Measurements from ENCODE around the gene ITGB2.

Gene ITGB2

GRCh38 chr21:44898011-44898488 is 22.6 kb downstream of the ITGB2 start:
- Mint-ChIP-seq H3K4me3 (no peak overlapping the region), H3K9me3 (no peaks in the 10 kb centered on the region), H3K36me3 (ENCODE audit: low read depth) (peaks cover 50% of the 10 kb centered on the region), H3K27me3 (ENCODE audit: low read depth) (no peaks in the 10 kb centered on the region), H3K4me1 (ENCODE audit: low read depth) (peaks cover 11% of the 10 kb centered on the region), H3K27ac (no peak overlapping the region)

DNA sequence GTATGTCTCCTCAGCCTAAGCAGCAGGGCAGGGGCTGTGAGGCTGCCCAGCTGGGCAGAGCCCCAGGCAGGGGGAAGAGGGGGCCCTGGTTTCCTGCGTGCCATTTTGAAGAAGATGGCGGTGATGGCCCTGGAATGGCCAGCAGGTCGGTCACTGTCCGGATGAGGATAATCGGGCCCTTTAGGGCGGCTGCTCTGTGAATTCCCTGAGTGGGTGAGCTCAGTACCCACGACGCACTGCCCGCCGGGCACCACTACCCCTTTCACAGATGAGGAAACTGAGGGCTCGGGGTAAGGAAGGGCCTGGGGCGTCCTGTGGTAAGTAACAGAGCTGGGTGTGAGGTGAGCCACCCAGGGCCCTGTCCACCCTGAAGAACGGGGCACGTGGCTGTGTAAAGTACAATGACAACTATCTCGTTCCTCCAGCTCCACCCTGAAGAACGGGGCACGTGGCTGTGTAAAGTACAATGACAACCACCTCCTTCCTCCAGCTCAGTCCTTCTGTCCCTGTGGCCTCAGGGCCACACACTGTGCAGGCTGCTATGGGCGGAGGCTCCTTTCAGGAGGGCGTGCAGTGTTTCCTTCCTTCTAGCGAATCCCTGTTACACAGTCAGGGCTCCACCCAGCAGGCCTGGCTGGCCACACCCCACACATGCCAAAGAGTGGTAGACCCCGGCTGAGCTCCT is 23.2 kb downstream of the ITGB2 start:
- Mint-ChIP-seq H3K4me1 (ENCODE audit: low read depth) (peaks cover 11% of the 10 kb centered on the region), H3K36me3 (ENCODE audit: low read depth) (peaks cover 49% of the 10 kb centered on the region), H3K9me3 (no peaks in the 10 kb centered on the region), H3K27me3 (ENCODE audit: low read depth) (no peaks in the 10 kb centered on the region), H3K27ac (no peak overlapping the region), H3K4me3 (no peak overlapping the region)

GRCh38 chr21:44896561-44897286 is 24.0 kb downstream of the ITGB2 start:
- Mint-ChIP-seq H3K27ac (no peak overlapping the region), H3K4me3 (no peak overlapping the region), H3K4me1 (ENCODE audit: low read depth) (peaks cover 11% of the 10 kb centered on the region), H3K9me3 (no peaks in the 10 kb centered on the region), H3K36me3 (ENCODE audit: low read depth) (peaks cover 42% of the 10 kb centered on the region), H3K27me3 (ENCODE audit: low read depth) (no peaks in the 10 kb centered on the region)

DNA sequence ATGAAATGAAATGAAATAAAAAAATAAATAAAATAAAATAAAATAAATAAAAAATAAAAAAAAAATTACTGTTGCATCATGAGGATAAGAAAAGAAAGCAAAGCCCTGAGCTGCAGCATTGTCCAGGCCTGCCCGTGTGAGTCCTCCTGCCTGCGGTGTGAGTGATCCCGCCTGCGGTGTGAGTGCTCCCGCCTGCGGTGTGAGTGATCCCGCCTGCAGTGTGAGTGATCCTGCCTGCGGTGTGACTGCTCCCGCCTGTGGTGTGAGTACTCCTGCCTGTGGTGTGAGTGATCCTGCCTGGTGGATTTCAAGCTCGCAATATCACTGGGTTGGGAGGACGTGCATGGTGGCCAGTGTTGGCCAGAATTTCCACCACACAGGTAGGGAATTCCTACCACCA is 24.8 kb downstream of the ITGB2 start:
- no peak overlapping the region for H3K27ac Mint-ChIP-seq
- H3K4me1 Mint-ChIP-seq (ENCODE audit: low read depth): peaks cover 11% of the 10 kb centered on the region
- H3K27me3 Mint-ChIP-seq (ENCODE audit: low read depth): no peaks in the 10 kb centered on the region
- H3K9me3 Mint-ChIP-seq: no peaks in the 10 kb centered on the region
- no peak overlapping the region for H3K4me3 Mint-ChIP-seq
- H3K36me3 Mint-ChIP-seq (ENCODE audit: low read depth): peaks cover 38% of the 10 kb centered on the region

DNA sequence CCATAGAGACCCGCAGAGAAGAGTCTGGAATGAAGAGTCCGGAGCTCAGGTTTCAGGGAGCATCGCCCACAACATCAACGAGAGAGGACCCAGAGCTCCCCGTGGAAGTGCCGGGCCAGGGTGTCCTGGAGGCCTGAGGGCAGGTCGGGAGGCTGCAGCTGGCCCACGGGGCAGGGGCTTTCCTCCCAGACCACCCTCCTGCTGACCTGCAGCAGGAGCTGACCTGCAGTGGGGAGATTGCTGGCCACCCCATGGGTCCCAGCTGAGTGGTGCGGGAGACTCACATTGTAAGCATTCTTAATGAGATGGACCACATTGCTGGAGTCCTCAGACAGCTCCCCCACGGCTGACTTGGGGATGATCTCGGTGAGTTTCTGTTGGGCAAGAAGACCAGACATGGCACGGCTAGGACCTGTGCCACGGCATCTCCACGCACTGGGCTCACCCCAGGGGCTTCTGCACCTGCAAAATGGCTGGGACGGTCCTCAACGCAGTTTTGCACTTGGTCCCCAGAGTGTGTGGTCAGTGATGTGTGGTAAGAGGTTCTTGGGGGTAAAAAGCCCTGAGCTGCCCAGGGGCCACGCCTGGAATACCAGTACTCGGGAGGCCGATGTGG is 25.9 kb downstream of the ITGB2 start:
- H3K4me3 Mint-ChIP-seq: no peak overlapping the region

DNA sequence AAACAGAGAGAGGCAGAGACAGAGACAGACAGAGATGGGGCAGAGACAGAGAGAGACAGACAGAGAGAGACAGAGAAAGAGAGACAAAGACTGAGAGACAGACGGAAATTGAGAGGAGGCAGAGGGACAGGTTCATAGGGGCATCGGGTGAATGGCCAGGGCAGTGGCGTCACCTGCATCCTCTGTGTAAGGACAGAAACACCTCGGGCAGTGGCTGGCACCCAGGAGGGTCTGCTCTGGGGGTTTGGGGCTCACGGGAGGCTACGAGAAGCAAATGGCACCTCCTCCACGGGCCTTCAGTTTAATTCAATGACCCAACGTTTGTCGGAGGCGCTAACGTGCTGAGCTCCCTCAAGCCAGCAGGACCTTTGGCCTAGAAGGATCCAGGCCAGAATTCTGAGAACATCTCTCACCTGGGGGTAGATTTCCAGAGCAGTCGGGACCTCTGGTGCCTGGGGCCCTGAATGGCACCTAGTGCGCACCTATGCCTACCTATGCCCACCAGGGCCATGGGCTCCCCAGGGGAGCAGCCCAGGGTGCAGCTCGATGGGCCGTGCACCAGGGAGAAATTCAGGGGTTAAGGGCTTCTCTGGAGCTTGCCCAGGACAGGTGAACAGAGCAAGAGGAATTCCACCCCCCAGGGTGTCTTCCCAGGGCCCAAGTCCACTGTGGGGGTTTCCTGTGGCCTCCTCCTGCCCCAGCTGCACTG is 26.6 kb downstream of the ITGB2 start:
- Mint-ChIP-seq H3K27me3 (ENCODE audit: low read depth) (no peaks in the 10 kb centered on the region), H3K9me3 (no peaks in the 10 kb centered on the region), H3K36me3 (ENCODE audit: low read depth) (peaks cover 38% of the 10 kb centered on the region), H3K27ac (peak overlapping the region; percentile 73), H3K4me1 (ENCODE audit: low read depth) (peaks cover 11% of the 10 kb centered on the region), H3K4me3 (no peak overlapping the region)

More for the DNA sequence above, 25.9 kb downstream of the ITGB2 start:
- Mint-ChIP-seq H3K4me1 (ENCODE audit: low read depth) (peaks cover 11% of the 10 kb centered on the region), H3K27me3 (ENCODE audit: low read depth) (no peaks in the 10 kb centered on the region), H3K9me3 (no peaks in the 10 kb centered on the region), H3K27ac (no peak overlapping the region), H3K36me3 (ENCODE audit: low read depth) (peaks cover 37% of the 10 kb centered on the region)

DNA sequence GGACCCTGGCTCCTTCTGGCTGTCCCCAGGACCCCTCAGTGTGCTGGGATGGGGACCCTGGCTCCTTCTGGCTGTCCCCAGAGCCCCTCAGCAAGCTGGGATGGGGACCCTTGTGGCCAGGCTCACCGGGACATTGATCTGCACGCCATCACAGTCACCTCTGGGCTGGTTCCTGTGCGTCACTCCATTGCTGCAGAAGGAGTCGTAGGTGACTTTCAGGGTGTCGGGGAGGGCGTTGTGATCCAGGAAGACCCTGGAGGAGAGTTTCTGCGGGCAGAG is 27.5 kb downstream of the ITGB2 start:
- Mint-ChIP-seq H3K27ac (no peak overlapping the region), H3K4me1 (ENCODE audit: low read depth) (peaks cover 7% of the 10 kb centered on the region), H3K27me3 (ENCODE audit: low read depth) (no peaks in the 10 kb centered on the region), H3K36me3 (ENCODE audit: low read depth) (peaks cover 32% of the 10 kb centered on the region), H3K4me3 (no peak overlapping the region), H3K9me3 (no peaks in the 10 kb centered on the region)

GRCh38 chr21:44892536-44893277 is 28.0 kb downstream of the ITGB2 start:
- H3K27me3 Mint-ChIP-seq (ENCODE audit: low read depth): no peaks in the 10 kb centered on the region
- peaks cover 30% of the 10 kb centered on the region for H3K36me3 Mint-ChIP-seq (ENCODE audit: low read depth)
- H3K9me3 Mint-ChIP-seq: no peaks in the 10 kb centered on the region
- no peak overlapping the region for H3K4me3 Mint-ChIP-seq
- H3K27ac Mint-ChIP-seq: peak overlapping the region; percentile 45
- H3K4me1 Mint-ChIP-seq (ENCODE audit: low read depth): peaks cover 6% of the 10 kb centered on the region

DNA sequence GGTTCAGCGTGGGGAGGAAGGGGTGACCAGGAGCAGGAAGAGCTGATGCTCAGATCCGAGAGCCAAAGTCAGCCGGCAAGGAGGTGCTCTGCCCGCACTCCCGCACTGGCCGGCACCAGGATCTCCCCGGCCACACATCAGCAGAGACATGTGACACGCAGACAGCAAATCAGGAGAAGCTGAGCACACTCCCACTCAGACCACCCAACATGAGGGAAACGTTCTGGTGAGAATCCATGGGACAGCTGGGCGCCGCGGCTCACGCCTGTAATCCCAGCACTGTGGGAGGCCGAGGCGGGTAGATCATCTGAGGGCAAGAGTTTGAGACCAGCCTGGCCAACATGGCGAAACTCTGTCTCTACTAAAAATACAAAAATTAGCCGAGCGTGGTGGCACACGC is 28.6 kb downstream of the ITGB2 start:
- Mint-ChIP-seq H3K9me3 (no peaks in the 10 kb centered on the region), H3K4me3 (no peak overlapping the region), H3K27me3 (ENCODE audit: low read depth) (no peaks in the 10 kb centered on the region), H3K27ac (no peak overlapping the region), H3K4me1 (ENCODE audit: low read depth) (peaks cover 6% of the 10 kb centered on the region), H3K36me3 (ENCODE audit: low read depth) (peaks cover 34% of the 10 kb centered on the region)

GRCh38 chr21:44891631-44892031 is 29.1 kb downstream of the ITGB2 start:
- H3K36me3 Mint-ChIP-seq (ENCODE audit: low read depth): peaks cover 38% of the 10 kb centered on the region
- H3K4me1 Mint-ChIP-seq (ENCODE audit: low read depth): peaks cover 6% of the 10 kb centered on the region
- no peaks in the 10 kb centered on the region for H3K27me3 Mint-ChIP-seq (ENCODE audit: low read depth)
- no peaks in the 10 kb centered on the region for H3K9me3 Mint-ChIP-seq
- H3K27ac Mint-ChIP-seq: no peak overlapping the region
- no peak overlapping the region for H3K4me3 Mint-ChIP-seq

DNA sequence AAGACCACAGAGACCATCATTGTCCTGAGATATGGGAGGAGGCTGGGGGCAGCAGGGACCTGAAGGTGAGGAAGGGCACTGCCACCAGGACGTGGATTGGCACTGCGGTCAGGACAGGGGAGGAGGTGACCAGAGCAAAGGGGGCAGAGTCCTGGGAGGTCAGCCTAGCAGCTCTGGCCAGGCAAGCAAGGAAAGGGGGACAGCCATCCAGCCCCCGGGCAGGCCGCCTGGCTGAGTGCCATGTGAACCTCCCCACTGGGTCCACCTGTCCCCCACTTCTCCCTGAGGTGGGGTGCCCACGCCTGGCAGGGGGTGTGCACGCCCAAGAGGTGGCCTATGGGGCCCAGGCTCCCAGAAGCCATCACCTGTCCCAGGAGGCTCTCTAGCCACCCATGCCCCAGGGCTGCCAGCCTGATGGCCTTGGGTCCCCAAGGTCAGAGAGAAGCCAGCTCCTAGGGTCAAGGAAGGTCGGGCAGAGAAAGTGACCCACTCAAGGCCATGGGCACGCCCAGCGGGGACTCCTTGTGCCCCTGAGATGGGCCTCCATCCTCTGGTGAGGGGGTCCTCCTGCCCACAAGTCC is 29.6 kb downstream of the ITGB2 start:
- Mint-ChIP-seq H3K27ac (no peak overlapping the region), H3K36me3 (ENCODE audit: low read depth) (peaks cover 39% of the 10 kb centered on the region)

GRCh38 chr21:44890338-44890931 is 30.3 kb downstream of the ITGB2 start:
- Mint-ChIP-seq H3K36me3 (ENCODE audit: low read depth) (peaks cover 40% of the 10 kb centered on the region), H3K27me3 (ENCODE audit: low read depth) (no peaks in the 10 kb centered on the region), H3K4me1 (ENCODE audit: low read depth) (peaks cover 6% of the 10 kb centered on the region), H3K4me3 (no peak overlapping the region), H3K9me3 (no peaks in the 10 kb centered on the region), H3K27ac (no peak overlapping the region)

More for the DNA sequence above, 29.6 kb downstream of the ITGB2 start:
- no peaks in the 10 kb centered on the region for H3K9me3 Mint-ChIP-seq
- no peak overlapping the region for H3K4me3 Mint-ChIP-seq
- no peaks in the 10 kb centered on the region for H3K27me3 Mint-ChIP-seq (ENCODE audit: low read depth)
- H3K4me1 Mint-ChIP-seq (ENCODE audit: low read depth): peaks cover 6% of the 10 kb centered on the region

- H3K27ac Mint-ChIP-seq: no peak overlapping the region
- no peaks in the 10 kb centered on the region for H3K9me3 Mint-ChIP-seq
- H3K27me3 Mint-ChIP-seq (ENCODE audit: low read depth): no peaks in the 10 kb centered on the region
- no peak overlapping the region for H3K4me3 Mint-ChIP-seq
- peaks cover 40% of the 10 kb centered on the region for H3K36me3 Mint-ChIP-seq (ENCODE audit: low read depth)
- H3K4me1 Mint-ChIP-seq (ENCODE audit: low read depth): peaks cover 6% of the 10 kb centered on the region
These were observed 30.9 kb downstream of the ITGB2 start for GRCh38 chr21:44889625-44890337.
